HEK293 (cell line): Measurements from ENCODE around the gene FCMR.

Experiments used
- CTCF ChIA-PET: fragments of 350-600 bp; formaldehyde crosslinking; extraction: SDS; loops from one replicate; lab custom pipeline; 2021; ENCODE audit warnings: antibody characterized with exemption; lab: Yijun Ruan, JAX
- POLR2A ChIA-PET: fragments of 300-600 bp; formaldehyde crosslinking; extraction: SDS; loops from one replicate; lab custom pipeline; 2020; ENCODE audit warnings: antibody characterized with exemption, inconsistent platforms; lab: Yijun Ruan, JAX
- H3K27ac ChIP-seq: fragments of 200-500 bp; sonication (Bioruptor generic); 2 replicates; pipeline ENCODE4 v1.5.1; 2014; ENCODE audit warnings: low read depth, low read length, control low read depth, inconsistent platforms; ENCODE audit errors: extremely low read depth
- H3K36me3 ChIP-seq, 2 experiments: fragments of 200-500 bp in 1 of 2; sonication (Bioruptor generic) in 1 of 2; 1 replicate in 1 of 2; 2 replicates in 1 of 2; pipeline ENCODE4 v1.5.1; 2014 to 2017; ENCODE audit warnings: inconsistent platforms in 2 of 2, low read length in 2 of 2; ENCODE audit not compliant: control insufficient read depth in 2 of 2, insufficient read depth in 1 of 2
- H3K4me1 ChIP-seq: fragments of 200-500 bp; sonication (Bioruptor generic); 2 replicates; pipeline ENCODE4 v1.5.1; 2014; ENCODE audit warnings: mild to moderate bottlenecking, low read length, inconsistent platforms; ENCODE audit not compliant: control insufficient read depth, insufficient read depth
- H3K4me3 ChIP-seq: 2 replicates; pipeline ENCODE4 v1.5.1; 2011; ENCODE audit warnings: low read depth, mild to moderate bottlenecking, control low read depth, low read length, moderate library complexity
- H3K9me3 ChIP-seq: fragments of 200-500 bp; sonication (Bioruptor generic); 2 replicates; pipeline ENCODE4 v1.5.1; 2014; ENCODE audit warnings: low read depth, low read length, inconsistent platforms; ENCODE audit not compliant: control insufficient read depth, insufficient read depth
- GFI1B ChIP-seq: fragments of 450-650 bp; formaldehyde crosslinking; IDR thresholded peaks from 2 replicates; pipeline ENCODE4 v1.5.1; 2016; ENCODE audit warnings: missing biosample characterization, missing genetic modification characterization
- MEIS1 ChIP-seq: sonication (generic); formaldehyde crosslinking; IDR thresholded peaks from 2 replicates; pipeline ENCODE4 v1.8.1; 2022; ENCODE audit warnings: missing genetic modification reagents, mild to moderate bottlenecking, borderline replicate concordance
- MZF1 ChIP-seq: fragments of 450-650 bp; formaldehyde crosslinking; IDR thresholded peaks from 2 replicates; pipeline ENCODE4 v1.5.1; 2017; ENCODE audit warnings: missing biosample characterization, missing genetic modification characterization, borderline replicate concordance
- PBX3 ChIP-seq: sonication (generic); formaldehyde crosslinking; IDR thresholded peaks from 2 replicates; pipeline ENCODE4 v1.8.1; 2022; ENCODE audit warnings: mild to moderate bottlenecking, moderate library complexity, missing genetic modification reagents
- SCRT1 ChIP-seq: fragments of 450-650 bp; formaldehyde crosslinking; IDR thresholded peaks from 2 replicates; pipeline ENCODE4 v1.5.1; 2016; ENCODE audit warnings: missing biosample characterization, missing genetic modification characterization, borderline replicate concordance
- SP2 ChIP-seq: fragments of 450-650 bp; formaldehyde crosslinking; IDR thresholded peaks from 2 replicates; pipeline ENCODE4 v1.5.1; 2016; ENCODE audit warnings: missing biosample characterization, missing genetic modification characterization
- SP7 ChIP-seq: fragments of 450-650 bp; formaldehyde crosslinking; IDR thresholded peaks from 2 replicates; pipeline ENCODE4 v1.5.1; 2016; ENCODE audit warnings: missing biosample characterization, missing genetic modification characterization
- ZBTB48 ChIP-seq: fragments of 450-650 bp; formaldehyde crosslinking; IDR thresholded peaks from 2 replicates; pipeline ENCODE4 v1.5.1; 2016; ENCODE audit warnings: missing biosample characterization, missing genetic modification characterization
- ZFP37 ChIP-seq: fragments of 450-650 bp; formaldehyde crosslinking; IDR thresholded peaks from 2 replicates; pipeline ENCODE4 v1.5.1; 2016; ENCODE audit warnings: missing biosample characterization, missing genetic modification characterization
- ZNF132 ChIP-seq: fragments of 450-650 bp; formaldehyde crosslinking; IDR thresholded peaks from 2 replicates; pipeline ENCODE4 v1.5.1; 2017; ENCODE audit warnings: missing biosample characterization, missing genetic modification characterization, borderline replicate concordance
- ZNF157 ChIP-seq: fragments of 450-650 bp; formaldehyde crosslinking; IDR thresholded peaks from 2 replicates; pipeline ENCODE4 v1.5.1; 2016; ENCODE audit warnings: missing biosample characterization, missing genetic modification characterization
- ZNF16 ChIP-seq: fragments of 450-650 bp; formaldehyde crosslinking; IDR thresholded peaks from 2 replicates; pipeline ENCODE4 v1.5.1; 2016; ENCODE audit warnings: low read depth, missing biosample characterization, missing genetic modification characterization
- ZNF350 ChIP-seq: fragments of 450-650 bp; formaldehyde crosslinking; IDR thresholded peaks from 2 replicates; pipeline ENCODE4 v1.5.0; 2017; ENCODE audit warnings: missing biosample characterization, mild to moderate bottlenecking, missing genetic modification characterization
- ZNF354C ChIP-seq: fragments of 450-650 bp; formaldehyde crosslinking; IDR thresholded peaks from 2 replicates; pipeline ENCODE4 v1.5.1; 2016; ENCODE audit warnings: missing biosample characterization, missing genetic modification characterization, low read depth, borderline replicate concordance
- ZNF513 ChIP-seq: fragments of 450-650 bp; IDR thresholded peaks from 2 replicates; pipeline ENCODE4 v1.5.1; 2018; ENCODE audit warnings: missing biosample characterization, missing genetic modification characterization
- ZNF521 ChIP-seq: fragments of 450-650 bp; formaldehyde crosslinking; IDR thresholded peaks from 2 replicates; pipeline ENCODE4 v1.5.1; 2017; ENCODE audit warnings: missing biosample characterization, mild to moderate bottlenecking, missing genetic modification characterization
- ZNF530 ChIP-seq: fragments of 450-650 bp; formaldehyde crosslinking; IDR thresholded peaks from 2 replicates; pipeline ENCODE4 v1.5.1; 2016; ENCODE audit warnings: low read depth, missing biosample characterization, missing genetic modification characterization
- ZNF571 ChIP-seq: fragments of 450-650 bp; formaldehyde crosslinking; IDR thresholded peaks from 2 replicates; pipeline ENCODE4 v1.5.0; 2017; ENCODE audit warnings: missing biosample characterization, missing genetic modification characterization
- ZNF621 ChIP-seq: fragments of 450-650 bp; formaldehyde crosslinking; IDR thresholded peaks from 2 replicates; pipeline ENCODE4 v1.5.1; 2017; ENCODE audit warnings: missing biosample characterization, missing genetic modification characterization
- ZNF629 ChIP-seq: fragments of 450-650 bp; formaldehyde crosslinking; IDR thresholded peaks from 2 replicates; pipeline ENCODE4 v1.5.1; 2017; ENCODE audit warnings: missing biosample characterization, missing genetic modification characterization
- ZNF639 ChIP-seq: fragments of 450-650 bp; formaldehyde crosslinking; IDR thresholded peaks from 2 replicates; pipeline ENCODE4 v1.5.1; 2016; ENCODE audit warnings: missing biosample characterization, missing genetic modification characterization
- ZNF704 ChIP-seq: fragments of 450-650 bp; formaldehyde crosslinking; IDR thresholded peaks from 2 replicates; pipeline ENCODE4 v1.5.1; 2016; ENCODE audit warnings: missing biosample characterization, missing genetic modification characterization
- ZNF837 ChIP-seq: fragments of 450-650 bp; formaldehyde crosslinking; IDR thresholded peaks from 2 replicates; pipeline ENCODE4 v1.5.1; 2016; ENCODE audit warnings: missing biosample characterization, missing genetic modification characterization
- ZNF843 ChIP-seq: fragments of 450-650 bp; formaldehyde crosslinking; IDR thresholded peaks from 2 replicates; pipeline ENCODE4 v1.5.1; 2016; ENCODE audit warnings: missing biosample characterization, missing genetic modification characterization
- ZSCAN4 ChIP-seq: fragments of 450-650 bp; formaldehyde crosslinking; IDR thresholded peaks from 2 replicates; pipeline ENCODE4 v1.5.1; 2017; ENCODE audit warnings: missing biosample characterization, missing genetic modification characterization
- TF ChIP-seq, protein P1 (sequence below): fragments of 450-650 bp; formaldehyde crosslinking; IDR thresholded peaks from 2 replicates; pipeline ENCODE4 v1.5.1; 2017; ENCODE audit warnings: missing biosample characterization, missing genetic modification characterization
- TF ChIP-seq, protein P2 (sequence below): IDR thresholded peaks from 2 replicates; pipeline ENCODE4 v1.6.1; 2011; ENCODE audit warnings: mild to moderate bottlenecking, low read depth, low read length, borderline replicate concordance

The FCMR gene

GRCh38 chr1:206899717-206900116, 22.0 kb downstream of the FCMR start:
- ChIA-PET POLR2A (no interaction called here), CTCF (interaction anchor here (2.6 to 3.4 kb wide), 2 partner anchors 12 to 35 kb away, joined by 11 to 12 read pairs; partner anchors contain the start of gene IL20)
- Histone ChIP-seq H3K27ac (no peak overlapping the region), H3K4me3 (no peak overlapping the region), H3K36me3 (no peaks in the 10 kb centered on the region), H3K4me1 (no peaks in the 10 kb centered on the region; the same call in 1 of the 2 replicates), H3K9me3 (no peaks in the 10 kb centered on the region)
- TF ChIP-seq ZNF521 (tag by site-specific recombination) = no peak
- TF ChIP-seq PBX3 (CRISPR knock-in tag) = no peak
- no peak for TF ChIP-seq ZNF837 (tag by site-specific recombination)
- TF ChIP-seq ZNF157 (tag by site-specific recombination) = no peak
- no peak for TF ChIP-seq ZNF843 (tag by site-specific recombination)
- TF ChIP-seq SCRT1 (tag by site-specific recombination) = no peak
- no peak for TF ChIP-seq GFI1B (tag by site-specific recombination)
- TF ChIP-seq ZNF530 = no peak
- TF ChIP-seq ZNF629 = no peak
- TF ChIP-seq ZNF132 (tag by site-specific recombination) = no peak
- TF ChIP-seq, protein P1, sequence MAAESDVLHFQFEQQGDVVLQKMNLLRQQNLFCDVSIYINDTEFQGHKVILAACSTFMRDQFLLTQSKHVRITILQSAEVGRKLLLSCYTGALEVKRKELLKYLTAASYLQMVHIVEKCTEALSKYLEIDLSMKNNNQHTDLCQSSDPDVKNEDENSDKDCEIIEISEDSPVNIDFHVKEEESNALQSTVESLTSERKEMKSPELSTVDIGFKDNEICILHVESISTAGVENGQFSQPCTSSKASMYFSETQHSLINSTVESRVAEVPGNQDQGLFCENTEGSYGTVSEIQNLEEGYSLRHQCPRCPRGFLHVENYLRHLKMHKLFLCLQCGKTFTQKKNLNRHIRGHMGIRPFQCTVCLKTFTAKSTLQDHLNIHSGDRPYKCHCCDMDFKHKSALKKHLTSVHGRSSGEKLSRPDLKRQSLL (tag by site-specific recombination) = no peak
- no peak for TF ChIP-seq SP2 (tag by site-specific recombination)
- no peak for TF ChIP-seq SP7 (tag by site-specific recombination)
- TF ChIP-seq, protein P2, sequence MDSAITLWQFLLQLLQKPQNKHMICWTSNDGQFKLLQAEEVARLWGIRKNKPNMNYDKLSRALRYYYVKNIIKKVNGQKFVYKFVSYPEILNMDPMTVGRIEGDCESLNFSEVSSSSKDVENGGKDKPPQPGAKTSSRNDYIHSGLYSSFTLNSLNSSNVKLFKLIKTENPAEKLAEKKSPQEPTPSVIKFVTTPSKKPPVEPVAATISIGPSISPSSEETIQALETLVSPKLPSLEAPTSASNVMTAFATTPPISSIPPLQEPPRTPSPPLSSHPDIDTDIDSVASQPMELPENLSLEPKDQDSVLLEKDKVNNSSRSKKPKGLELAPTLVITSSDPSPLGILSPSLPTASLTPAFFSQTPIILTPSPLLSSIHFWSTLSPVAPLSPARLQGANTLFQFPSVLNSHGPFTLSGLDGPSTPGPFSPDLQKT = no peak
- TF ChIP-seq MEIS1 = no peak
- no peak for TF ChIP-seq ZNF354C (tag by site-specific recombination)
- TF ChIP-seq ZNF621 (tag by site-specific recombination) = no peak
- TF ChIP-seq ZBTB48 (tag by site-specific recombination) = no peak

DNA sequence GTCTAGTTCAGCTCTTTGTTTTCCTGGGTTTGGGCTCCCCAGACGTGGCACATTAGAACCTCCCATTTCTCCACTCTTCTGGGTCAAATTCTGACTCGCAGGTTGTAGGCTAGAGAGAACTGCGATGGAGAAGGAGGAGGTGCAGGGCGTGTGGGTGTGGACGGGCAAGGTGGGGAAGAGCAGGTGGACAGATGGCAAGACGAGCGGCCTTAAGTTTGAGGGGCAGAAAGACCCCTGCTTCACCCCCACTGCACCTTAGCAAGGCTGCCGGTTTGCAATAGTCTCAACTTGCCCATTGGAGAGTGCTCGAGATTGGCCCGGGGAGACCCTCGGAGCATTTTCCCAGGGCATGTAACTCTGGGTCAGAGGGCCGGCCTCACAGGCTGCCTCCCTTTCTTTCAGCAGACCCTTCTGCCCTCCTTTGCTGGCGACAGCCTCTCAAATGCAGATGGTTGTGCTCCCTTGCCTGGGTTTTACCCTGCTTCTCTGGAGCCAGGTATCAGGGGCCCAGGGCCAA, 22.8 kb downstream of the FCMR start:
- POLR2A ChIA-PET = no interaction called here
- no peaks in the 10 kb centered on the region; the same call in 1 of the 2 replicates for H3K4me1 ChIP-seq
- no peaks in the 10 kb centered on the region for H3K9me3 ChIP-seq
- CTCF ChIA-PET = interaction anchor here (3.4 kb wide), 1 partner anchor 34 kb away, joined by 11 read pairs; the partner anchor contains the start of gene IL20
- no peak overlapping the region for H3K4me3 ChIP-seq
- H3K36me3 ChIP-seq = no peaks in the 10 kb centered on the region
- TF ChIP-seq MZF1 (tag by site-specific recombination) (no peak), ZNF513 (tag by site-specific recombination) (no peak), ZNF704 (tag by site-specific recombination) (no peak), ZNF571 (no peak), ZNF639 (tag by site-specific recombination) (no peak), ZNF16 (no peak), ZNF350 (no peak), ZFP37 (tag by site-specific recombination) (no peak), ZSCAN4 (tag by site-specific recombination) (no peak)
- TF ChIP-seq, all 188 proteins: peak for 0
- H3K27ac ChIP-seq = no peak overlapping the region
